K562 (cell line): ENCODE results near the gene HNRNPDL. TPM values are rescaled to one million over a fixed set of nuclear protein-coding genes. Genes with fewer than 3 reads are reported as not detected.

Experiments used
- ARID3B ChIP-seq: fragments of 250-450 bp; sonication (Bioruptor Pico); IDR thresholded peaks from 2 replicates; pipeline ENCODE4 v1.4.0; 2020; ENCODE audit warnings: borderline replicate concordance
- ARID4B ChIP-seq: sonication (generic); formaldehyde crosslinking; IDR thresholded peaks from 2 replicates; pipeline ENCODE4 v1.8.0; 2022; ENCODE audit warnings: mild to moderate bottlenecking, missing genetic modification reagents
- ATF6 ChIP-seq: sonication (generic); formaldehyde crosslinking; IDR thresholded peaks from 2 replicates; pipeline ENCODE4 v1.4.0; 2020; ENCODE audit warnings: mild to moderate bottlenecking, missing genetic modification reagents
- DLX4 ChIP-seq: fragments of 250-450 bp; sonication (Bioruptor Pico); IDR thresholded peaks from 2 replicates; pipeline ENCODE4 v1.6.1; 2021; ENCODE audit warnings: mild to moderate bottlenecking
- E2F6 ChIP-seq, 2 experiments: IDR thresholded peaks; 2 replicates each; pipeline ENCODE4 v1.6.1; 2011; ENCODE audit warnings: borderline replicate concordance in 1 of 2, control low read depth in 1 of 2, low read depth in 1 of 2, low read length in 1 of 2, mild to moderate bottlenecking in 1 of 2, mixed read lengths in 1 of 2, moderate library complexity in 1 of 2; ENCODE audit not compliant: insufficient read depth in 1 of 2, insufficient read length in 1 of 2, poor library complexity in 1 of 2, severe bottlenecking in 1 of 2; ENCODE audit errors: extremely low read depth in 1 of 2
- HNRNPH1 ChIP-seq: fragments of 200-400 bp; formaldehyde crosslinking; optimal IDR thresholded peaks from 2 replicates; pipeline ENCODE3; 2017; ENCODE audit warnings: low read depth, mild to moderate bottlenecking, low read length, moderate library complexity
- MCM2 ChIP-seq: fragments of 450-650 bp; IDR thresholded peaks from 2 replicates; pipeline ENCODE4 v1.6.1; 2017; ENCODE audit warnings: low read depth, mild to moderate bottlenecking
- NCOA4 ChIP-seq: fragments of 450-650 bp; IDR thresholded peaks from 2 replicates; pipeline ENCODE4 v1.6.1; 2018; ENCODE audit warnings: mild to moderate bottlenecking; ENCODE audit not compliant: partially characterized antibody
- OTX1 ChIP-seq: fragments of 450-650 bp; formaldehyde crosslinking; IDR thresholded peaks from 2 replicates; pipeline ENCODE4 v1.4.0; 2022; ENCODE audit warnings: mild to moderate bottlenecking
- POLR2B ChIP-seq: fragments of 450-650 bp; IDR thresholded peaks from 2 replicates; pipeline ENCODE4 v1.6.1; 2018; ENCODE audit warnings: low read depth; ENCODE audit not compliant: partially characterized antibody
- SNAPC5 ChIP-seq: fragments of 250-450 bp; sonication (Bioruptor Pico); IDR thresholded peaks from 2 replicates; pipeline ENCODE4 v1.8.0; 2021; ENCODE audit warnings: moderate library complexity, mild to moderate bottlenecking, inconsistent platforms
- ZNF431 ChIP-seq: sonication (generic); formaldehyde crosslinking; IDR thresholded peaks from 2 replicates; pipeline ENCODE4 v1.8.0; 2022; ENCODE audit warnings: mild to moderate bottlenecking, missing genetic modification reagents
- ZNF583 ChIP-seq: fragments of 250-450 bp; sonication (Bioruptor Pico); IDR thresholded peaks from 2 replicates; pipeline ENCODE4 v1.4.0; 2020
- ZNF699 ChIP-seq: fragments of 250-450 bp; sonication (Bioruptor Pico); IDR thresholded peaks from 2 replicates; pipeline ENCODE4 v1.8.0; 2021; ENCODE audit warnings: mild to moderate bottlenecking, moderate library complexity; ENCODE audit not compliant: insufficient replicate concordance
- ZSCAN32 ChIP-seq: fragments of 450-650 bp; formaldehyde crosslinking; IDR thresholded peaks from 2 replicates; pipeline ENCODE4 v1.4.0; 2020; ENCODE audit warnings: mild to moderate bottlenecking, moderate library complexity
- polyA plus RNA-seq, 8 experiments: library from polyadenylated mRNA; depleted of rRNA in 4 of 8; stranded (reverse) in 5 of 8; unstranded in 3 of 8; fragments of >200 nt; fragmentation: Nextera tagmentation in 2 of 8; fragmentation: Illumina TruSeq in 1 of 8; extraction: Ambion mirVana in 2 of 8; extraction: Trizol in 1 of 8; gene quantifications; 2 replicates each; pipeline versions ENCODE4 v1.2.1 to v1.2.3, GENCODE V29; 2011 to 2014; ENCODE audit warnings: inconsistent platforms in 1 of 8, missing spikeins in 1 of 8
- total RNA-seq, 7 experiments: library from RNA; depleted of rRNA in 6 of 7; stranded (reverse); fragments of >200 nt in 6 of 7; fragmentation: Illumina TruSeq in 2 of 7; extraction: Trizol in 2 of 7; gene quantifications; 2 replicates each; pipeline versions ENCODE4 v1.2.1 to v1.2.3, GENCODE V29; 2011 to 2021; ENCODE audit warnings: low replicate concordance in 1 of 7

The HNRNPDL gene
- total and polyA plus RNA-seq, 9 of the 15 experiments (the other 6 are each of a cell fraction or from before 2014, with no cell fraction given) = 243 to 652 (median 351) TPM

GRCh38 chr4:82373486-82373815 lies 56.8 kb downstream of the HNRNPDL start (continued):
- TF ChIP-seq ARID4B (CRISPR knock-in tag) (peak; percentile 53), ZNF699 (no peak), DLX4 (CRISPR knock-in tag) (no peak), HNRNPH1 (no peak), NCOA4 (no peak), ZNF583 (no peak), POLR2B (no peak), E2F6 (IDR thresholded peaks at IDR 0.05; ENCODE audit: borderline replicate concordance in 1 of 2, extremely low read depth in 1 of 2, insufficient read depth in 1 of 2, insufficient read length in 1 of 2, low read depth in 1 of 2, low read length in 1 of 2, poor library complexity in 1 of 2, severe bottlenecking in 1 of 2) (peak in 1 of 2 experiments; percentile 1), ZNF431 (CRISPR knock-in tag) (no peak), ATF6 (no peak), SNAPC5 (no peak), ARID3B (CRISPR knock-in tag) (no peak), OTX1 (no peak), MCM2 (no peak), ZSCAN32 (CRISPR knock-in tag) (no peak)
